ENCODE data around the gene NCAM1. TPM values are rescaled to one million over a fixed set of nuclear protein-coding genes. Genes with fewer than 3 reads are reported as not detected.
"Not testable (repeated sequence)": the region's sequence is repeated elsewhere in the genome, so short reads cannot be mapped to it uniquely, and the experiment has no call there.

NCAM1 gene
- polyA plus RNA-seq (2014; cell fraction: cytosol; rRNA removed) = 23.3 and 34.2 TPM in 2 replicates
- polyA plus RNA-seq (2014; cell fraction: nucleus; rRNA removed) = 25.5 and 50.4 TPM in 2 replicates

GRCh38 chr11:112961146-112961668 lies at the start of gene NCAM1:
NCAM1 (plus strand) TSS chr11:112961420.
- DNase-seq (ENCODE audit: low spot score) = peak; percentile 94

- DNase-seq (ENCODE audit: low spot score) = no peak
Measured at GRCh38 chr11:112922606-112923005, 38.6 kb upstream of the NCAM1 start.

DNA sequence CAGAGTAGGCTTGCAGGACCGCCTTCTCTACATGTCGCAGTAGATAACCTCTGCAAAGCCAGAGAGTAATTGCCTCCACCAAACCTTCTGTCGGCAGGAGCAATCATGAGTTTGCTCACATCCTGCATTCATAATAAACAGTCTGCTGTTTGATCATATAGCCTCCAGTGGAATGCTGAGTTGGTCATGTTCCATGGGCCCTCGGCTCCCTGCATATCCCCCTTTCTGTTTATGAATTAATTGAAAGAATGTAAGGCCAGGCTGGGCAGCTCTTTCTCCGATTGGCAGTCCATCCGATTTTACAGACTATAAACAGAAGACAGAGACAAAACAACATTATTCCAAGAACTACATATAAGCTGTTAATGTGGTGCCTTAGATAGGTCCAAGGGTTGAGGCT lies 36.4 kb upstream of the NCAM1 start:
- not testable (repeated sequence) for DNase-seq (ENCODE audit: low spot score)

GRCh38 chr11:112925516-112926310 lies 35.5 kb upstream of the NCAM1 start:
- no peak for DNase-seq (ENCODE audit: low spot score)

DNA sequence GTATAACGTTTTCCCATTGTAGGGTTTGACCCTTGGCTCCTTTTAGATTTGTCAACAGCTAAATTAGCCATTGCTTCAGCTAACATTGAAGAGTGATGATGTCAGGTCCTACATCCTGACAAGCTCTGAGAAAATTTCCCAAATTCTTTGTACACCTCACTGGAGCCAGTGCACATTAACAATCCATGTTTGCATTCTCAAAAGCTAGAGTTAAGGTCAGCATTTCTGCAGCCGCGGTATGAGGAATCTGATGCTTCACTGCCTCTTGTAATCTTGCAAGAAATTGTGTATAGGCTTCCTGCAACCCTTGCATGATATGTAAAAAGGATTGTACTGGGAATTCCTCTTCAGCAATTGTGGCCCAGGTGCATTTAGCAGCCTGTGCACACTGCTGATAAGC lies 33.1 kb upstream of the NCAM1 start:
- DNase-seq (ENCODE audit: low spot score) = no peak

DNA sequence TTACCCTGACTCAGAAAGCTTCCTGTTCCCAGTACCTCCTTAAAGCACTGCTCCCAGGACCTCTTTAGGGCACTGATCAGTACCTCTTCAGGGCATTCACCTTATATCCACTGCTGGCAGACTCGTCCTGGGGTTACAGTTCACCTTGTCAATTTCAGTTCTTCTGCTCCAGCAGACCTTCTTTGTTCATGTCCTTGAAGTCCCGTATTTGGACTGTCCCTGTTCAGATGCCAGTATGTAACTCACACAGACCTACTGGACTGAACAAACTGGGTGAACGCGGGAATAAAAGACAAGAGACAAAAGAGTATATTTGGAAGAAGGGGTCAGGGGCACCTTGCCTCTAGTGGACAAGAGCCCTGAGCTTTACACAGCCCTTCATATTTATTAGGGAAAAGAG lies 31.8 kb upstream of the NCAM1 start:
- no peak for DNase-seq (ENCODE audit: low spot score)

DNA sequence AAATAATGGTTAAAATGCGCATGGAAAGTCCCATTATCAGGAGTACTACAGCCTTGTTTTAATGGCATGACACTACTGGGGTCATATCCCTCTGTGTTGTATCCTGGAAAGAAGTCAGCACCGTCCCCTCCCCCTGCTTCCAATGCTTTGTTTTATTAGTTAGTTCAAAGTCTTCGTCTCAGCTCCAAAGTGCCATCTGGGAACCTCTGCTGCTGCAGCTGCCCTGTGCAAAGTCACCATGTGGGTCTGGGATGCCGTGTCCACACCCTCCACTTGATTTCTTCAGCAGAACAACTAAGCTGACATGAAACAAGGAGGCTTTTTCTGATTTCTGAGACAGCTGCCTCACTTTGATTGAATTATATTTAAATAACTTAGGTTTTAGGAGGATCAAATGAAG lies 29.5 kb upstream of the NCAM1 start:
- no peak for DNase-seq (ENCODE audit: low spot score)

GRCh38 chr11:112932593-112932992 lies 28.6 kb upstream of the NCAM1 start:
- DNase-seq (ENCODE audit: low spot score) = no peak

DNA sequence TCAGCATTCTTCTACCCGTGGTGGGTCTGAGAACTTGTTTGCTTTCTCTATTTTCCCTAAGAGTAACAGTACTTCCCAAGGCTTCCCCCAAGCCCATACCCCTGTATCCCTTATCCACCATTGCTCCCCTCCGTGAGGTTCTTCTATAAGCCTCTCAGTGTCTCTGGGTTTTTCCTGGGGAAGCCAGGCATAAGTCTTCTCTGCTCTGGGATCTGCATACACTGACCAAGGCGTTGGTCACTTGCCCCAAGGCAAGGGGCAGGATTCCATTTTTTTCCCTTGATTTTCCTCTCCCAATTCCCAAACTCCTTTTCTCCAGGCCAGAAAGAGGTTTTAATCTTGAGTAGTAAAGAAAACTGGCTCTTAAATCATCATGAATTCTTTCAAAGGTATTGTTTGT lies 27.2 kb upstream of the NCAM1 start:
- no peak for DNase-seq (ENCODE audit: low spot score)

- DNase-seq (ENCODE audit: low spot score) = no peak
Measured at GRCh38 chr11:112941104-112941503, 20.1 kb upstream of the NCAM1 start.

- DNase-seq (ENCODE audit: low spot score) = no peak
Measured at GRCh38 chr11:112942966-112943643, 18.1 kb upstream of the NCAM1 start.

GRCh38 chr11:112946866-112947265 lies 14.4 kb upstream of the NCAM1 start:
- DNase-seq (ENCODE audit: low spot score) = no peak

GRCh38 chr11:112949781-112950575 lies 11.2 kb upstream of the NCAM1 start:
- DNase-seq (ENCODE audit: low spot score) = no peak

DNA sequence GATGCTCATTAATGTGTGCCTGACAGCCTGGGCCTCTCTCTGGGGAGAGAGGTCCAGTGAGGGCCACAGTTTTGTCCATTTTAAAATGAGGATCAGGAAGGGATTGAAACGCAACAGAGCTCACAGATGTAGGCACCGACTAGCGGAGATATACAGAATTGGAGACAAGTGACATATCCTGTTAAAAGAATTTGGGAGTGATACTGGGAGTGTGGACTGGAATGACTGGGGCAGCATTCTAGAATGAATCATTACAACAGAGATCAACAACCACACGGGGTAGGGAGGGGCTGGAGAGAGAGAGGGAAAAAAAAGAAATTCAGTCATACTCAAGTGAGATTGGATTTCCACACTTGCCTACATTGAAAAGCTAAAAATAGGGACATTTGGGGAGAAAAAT lies 2.5 kb upstream of the NCAM1 start:
- DNase-seq (ENCODE audit: low spot score) = peak; percentile 40

GRCh38 chr11:112961751-112962578 lies 745 bp downstream of the NCAM1 start:
- peak; percentile 34 for DNase-seq (ENCODE audit: low spot score)

DNA sequence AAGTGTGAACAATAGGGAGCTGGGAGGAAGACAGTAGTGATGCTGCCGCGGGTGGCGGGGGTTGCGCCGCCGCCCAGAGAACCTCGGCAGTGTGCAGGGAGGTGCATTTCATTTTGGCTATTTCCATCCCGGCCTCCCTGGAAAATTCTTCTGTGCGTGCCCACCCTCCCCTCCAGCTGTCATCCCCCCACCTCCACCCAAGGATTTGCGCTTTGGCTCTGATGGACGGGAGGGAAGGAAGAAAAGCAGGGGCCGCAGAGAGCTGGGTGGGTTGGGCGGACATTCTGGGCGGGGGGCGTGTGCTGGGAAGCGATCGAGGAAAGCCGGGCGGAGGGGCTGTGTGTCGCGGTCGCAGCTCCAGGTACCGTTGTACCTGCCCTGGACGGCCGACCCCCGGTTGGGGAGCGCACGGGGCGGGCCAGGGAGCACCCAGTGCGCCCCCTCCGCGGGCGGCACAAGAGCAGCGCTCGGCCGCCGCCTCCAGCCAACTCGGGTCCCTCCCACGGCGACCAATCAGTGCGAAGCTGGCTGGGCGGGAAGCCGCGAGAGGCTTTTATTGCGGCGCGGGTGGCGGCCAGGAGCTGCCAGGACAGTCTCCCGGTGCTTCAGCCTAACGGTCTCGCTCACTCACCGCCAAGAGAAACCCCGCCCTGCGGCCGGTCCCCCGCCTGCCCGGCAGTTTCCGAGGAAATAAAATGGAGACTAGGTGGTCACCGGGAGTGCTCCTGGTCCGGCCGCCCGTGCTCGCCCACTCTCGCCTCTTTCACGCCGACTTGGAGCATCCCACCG lies 1.6 kb downstream of the NCAM1 start:
- peak; percentile 82 for DNase-seq (ENCODE audit: low spot score)

DNA sequence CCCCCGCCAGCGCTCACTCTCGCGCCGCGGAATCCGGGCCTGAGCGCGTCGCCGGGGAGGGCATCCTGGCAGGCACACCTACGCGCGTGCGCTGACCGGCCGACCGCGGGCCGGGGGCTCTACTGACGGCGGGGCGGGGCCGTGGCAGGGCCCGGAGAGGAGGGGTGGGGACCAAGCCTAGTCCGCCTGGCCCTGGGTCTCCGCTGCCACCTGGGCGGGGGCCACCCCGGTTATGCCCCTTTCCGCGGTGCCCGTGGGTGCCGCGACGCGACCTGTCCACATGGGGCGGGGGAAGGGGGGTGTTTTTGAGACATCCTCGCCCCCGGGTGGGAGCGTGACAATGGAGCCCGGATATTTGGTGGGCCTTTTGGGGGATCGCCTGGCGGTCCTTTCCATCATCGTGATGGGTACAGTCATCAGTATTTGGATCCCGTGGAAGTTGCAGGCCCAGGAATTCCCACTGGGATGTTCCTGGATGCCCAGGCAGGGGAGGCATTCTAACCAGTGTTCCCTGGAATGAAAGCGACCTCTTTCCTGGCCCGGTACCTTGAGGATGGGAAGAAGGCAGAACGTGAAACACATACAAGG lies 2.2 kb downstream of the NCAM1 start:
- peak; percentile 62 for DNase-seq (ENCODE audit: low spot score)

GRCh38 chr11:112965656-112966055 lies 4.4 kb downstream of the NCAM1 start:
- DNase-seq (ENCODE audit: low spot score) = no peak

DNA sequence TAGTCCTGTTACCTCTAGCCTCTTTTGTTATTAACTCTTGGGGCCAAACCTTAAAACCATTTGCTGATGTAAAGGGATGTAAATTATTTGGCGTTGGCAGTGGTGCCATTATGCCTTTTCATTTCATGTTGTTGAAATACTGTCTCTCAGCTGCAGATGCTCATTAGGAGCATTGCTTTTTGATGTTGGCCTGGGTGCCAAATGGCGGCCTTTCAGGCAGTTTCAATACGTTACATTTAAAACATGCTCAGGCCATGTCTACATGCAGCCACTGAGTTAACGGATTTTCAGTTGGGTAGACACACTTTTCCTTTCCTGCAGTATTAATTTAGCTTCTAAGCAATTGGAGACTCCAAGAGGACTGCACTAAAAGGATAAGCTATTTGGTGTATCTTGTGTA lies 5.3 kb downstream of the NCAM1 start:
- DNase-seq (ENCODE audit: low spot score) = no peak

GRCh38 chr11:112967082-112967481 lies 5.9 kb downstream of the NCAM1 start:
- no peak for DNase-seq (ENCODE audit: low spot score)

Measured in SK-N-DZ (cell line).